Neural cell (in vitro differentiated cells): ENCODE measurements around the gene MMP19.

ENCODE experiments used
- EP300 ChIP-seq: fragments of 450-650 bp; conservative IDR thresholded peaks from 2 replicates; pipeline ENCODE4 v1.6.1; 2014; ENCODE audit warnings: antibody characterized with exemption, mild to moderate bottlenecking, moderate library complexity; ENCODE audit not compliant: poor library complexity, severe bottlenecking
- POLR2AphosphoS5 ChIP-seq: IDR thresholded peaks from 2 replicates; pipeline ENCODE4 v1.6.1; 2012
- TF ChIP-seq, protein P1 (sequence below): fragments of 450-650 bp; IDR thresholded peaks from 2 replicates; pipeline ENCODE4 v1.5.1; 2014; ENCODE audit warnings: antibody characterized with exemption, mild to moderate bottlenecking, moderate library complexity; ENCODE audit not compliant: poor library complexity, severe bottlenecking

GRCh38 chr12:55831447-55831815 is 11.3 kb downstream of the MMP19 start:
- TF ChIP-seq, protein P1, sequence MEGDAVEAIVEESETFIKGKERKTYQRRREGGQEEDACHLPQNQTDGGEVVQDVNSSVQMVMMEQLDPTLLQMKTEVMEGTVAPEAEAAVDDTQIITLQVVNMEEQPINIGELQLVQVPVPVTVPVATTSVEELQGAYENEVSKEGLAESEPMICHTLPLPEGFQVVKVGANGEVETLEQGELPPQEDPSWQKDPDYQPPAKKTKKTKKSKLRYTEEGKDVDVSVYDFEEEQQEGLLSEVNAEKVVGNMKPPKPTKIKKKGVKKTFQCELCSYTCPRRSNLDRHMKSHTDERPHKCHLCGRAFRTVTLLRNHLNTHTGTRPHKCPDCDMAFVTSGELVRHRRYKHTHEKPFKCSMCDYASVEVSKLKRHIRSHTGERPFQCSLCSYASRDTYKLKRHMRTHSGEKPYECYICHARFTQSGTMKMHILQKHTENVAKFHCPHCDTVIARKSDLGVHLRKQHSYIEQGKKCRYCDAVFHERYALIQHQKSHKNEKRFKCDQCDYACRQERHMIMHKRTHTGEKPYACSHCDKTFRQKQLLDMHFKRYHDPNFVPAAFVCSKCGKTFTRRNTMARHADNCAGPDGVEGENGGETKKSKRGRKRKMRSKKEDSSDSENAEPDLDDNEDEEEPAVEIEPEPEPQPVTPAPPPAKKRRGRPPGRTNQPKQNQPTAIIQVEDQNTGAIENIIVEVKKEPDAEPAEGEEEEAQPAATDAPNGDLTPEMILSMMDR: no peak
- TF ChIP-seq EP300: no peak
- TF ChIP-seq POLR2AphosphoS5: no peak
